HEK293 (cell line): ENCODE data around the gene ARHGEF39.

Experiments
- CTCF ChIA-PET: fragments of 350-600 bp; formaldehyde crosslinking; extraction: SDS; loops from one replicate; lab custom pipeline; 2021; ENCODE audit warnings: antibody characterized with exemption; lab: Yijun Ruan, JAX
- POLR2A ChIA-PET: fragments of 300-600 bp; formaldehyde crosslinking; extraction: SDS; loops from one replicate; lab custom pipeline; 2020; ENCODE audit warnings: antibody characterized with exemption, inconsistent platforms; lab: Yijun Ruan, JAX
- H3K27ac ChIP-seq: fragments of 200-500 bp; sonication (Bioruptor generic); 2 replicates; pipeline ENCODE4 v1.5.1; 2014; ENCODE audit warnings: low read depth, low read length, control low read depth, inconsistent platforms; ENCODE audit errors: extremely low read depth
- H3K36me3 ChIP-seq, 2 experiments: fragments of 200-500 bp in 1 of 2; sonication (Bioruptor generic) in 1 of 2; 1 replicate in 1 of 2; 2 replicates in 1 of 2; pipeline ENCODE4 v1.5.1; 2014 to 2017; ENCODE audit warnings: inconsistent platforms in 2 of 2, low read length in 2 of 2; ENCODE audit not compliant: control insufficient read depth in 2 of 2, insufficient read depth in 1 of 2
- H3K4me1 ChIP-seq: fragments of 200-500 bp; sonication (Bioruptor generic); 2 replicates; pipeline ENCODE4 v1.5.1; 2014; ENCODE audit warnings: mild to moderate bottlenecking, low read length, inconsistent platforms; ENCODE audit not compliant: control insufficient read depth, insufficient read depth
- H3K4me3 ChIP-seq: 2 replicates; pipeline ENCODE4 v1.5.1; 2011; ENCODE audit warnings: low read depth, mild to moderate bottlenecking, control low read depth, low read length, moderate library complexity
- H3K9me3 ChIP-seq: fragments of 200-500 bp; sonication (Bioruptor generic); 2 replicates; pipeline ENCODE4 v1.5.1; 2014; ENCODE audit warnings: low read depth, low read length, inconsistent platforms; ENCODE audit not compliant: control insufficient read depth, insufficient read depth
- EGR2 ChIP-seq: fragments of 450-650 bp; formaldehyde crosslinking; IDR thresholded peaks from 2 replicates; pipeline ENCODE4 v1.5.1; 2016; ENCODE audit warnings: low read depth, missing biosample characterization, missing genetic modification characterization
- MZF1 ChIP-seq: fragments of 450-650 bp; formaldehyde crosslinking; IDR thresholded peaks from 2 replicates; pipeline ENCODE4 v1.5.1; 2017; ENCODE audit warnings: missing biosample characterization, missing genetic modification characterization, borderline replicate concordance
- PRDM1 ChIP-seq: fragments of 450-650 bp; formaldehyde crosslinking; IDR thresholded peaks from 2 replicates; pipeline ENCODE4; 2016; ENCODE audit warnings: missing biosample characterization, missing genetic modification characterization
- ZBTB7A ChIP-seq: fragments of 450-650 bp; formaldehyde crosslinking; IDR thresholded peaks from 2 replicates; pipeline ENCODE4 v1.5.1; 2016; ENCODE audit warnings: low read depth, missing biosample characterization, missing genetic modification characterization
- ZFHX2 ChIP-seq: fragments of 450-650 bp; formaldehyde crosslinking; conservative IDR thresholded peaks from 2 replicates; pipeline ENCODE4 v1.5.1; 2016; ENCODE audit warnings: missing biosample characterization, missing genetic modification characterization
- ZIC2 ChIP-seq: fragments of 450-650 bp; formaldehyde crosslinking; IDR thresholded peaks from 2 replicates; pipeline ENCODE4 v1.5.1; 2016; ENCODE audit warnings: missing biosample characterization, missing genetic modification characterization
- ZNF112 ChIP-seq: fragments of 450-650 bp; formaldehyde crosslinking; IDR thresholded peaks from 2 replicates; pipeline ENCODE4 v1.5.0; 2017; ENCODE audit warnings: missing biosample characterization, missing genetic modification characterization
- ZNF155 ChIP-seq: fragments of 450-650 bp; formaldehyde crosslinking; IDR thresholded peaks from 2 replicates; pipeline ENCODE4 v1.5.1; 2016; ENCODE audit warnings: missing biosample characterization, missing genetic modification characterization
- ZNF211 ChIP-seq: fragments of 450-650 bp; formaldehyde crosslinking; IDR thresholded peaks from 2 replicates; pipeline ENCODE4 v1.5.1; 2016; ENCODE audit warnings: low read depth, missing biosample characterization, missing genetic modification characterization
- ZNF248 ChIP-seq: fragments of 450-650 bp; formaldehyde crosslinking; IDR thresholded peaks from 2 replicates; pipeline ENCODE4 v1.5.1; 2017; ENCODE audit warnings: missing biosample characterization, missing genetic modification characterization
- ZNF521 ChIP-seq: fragments of 450-650 bp; formaldehyde crosslinking; IDR thresholded peaks from 2 replicates; pipeline ENCODE4 v1.5.1; 2017; ENCODE audit warnings: missing biosample characterization, mild to moderate bottlenecking, missing genetic modification characterization
- ZSCAN16 ChIP-seq: fragments of 450-650 bp; formaldehyde crosslinking; IDR thresholded peaks from 2 replicates; pipeline ENCODE4 v1.5.1; 2016; ENCODE audit warnings: missing biosample characterization, missing genetic modification characterization
- TF ChIP-seq, protein P1 (sequence below): fragments of 450-650 bp; formaldehyde crosslinking; IDR thresholded peaks from 2 replicates; pipeline ENCODE4 v1.5.1; 2016; ENCODE audit warnings: missing biosample characterization, missing genetic modification characterization
- TF ChIP-seq, protein P2 (sequence below): fragments of 450-650 bp; formaldehyde crosslinking; IDR thresholded peaks from 2 replicates; pipeline ENCODE4 v1.5.1; 2016; ENCODE audit warnings: missing biosample characterization, missing genetic modification characterization, borderline replicate concordance
- TF ChIP-seq, protein P3 (sequence below): fragments of 450-650 bp; formaldehyde crosslinking; optimal IDR thresholded peaks from 2 replicates; pipeline ENCODE3; 2016; ENCODE audit warnings: missing biosample characterization, mild to moderate bottlenecking, missing genetic modification characterization
- TF ChIP-seq, protein P4 (sequence below): fragments of 450-650 bp; formaldehyde crosslinking; IDR thresholded peaks from 2 replicates; pipeline ENCODE4 v1.5.1; 2016; ENCODE audit warnings: missing biosample characterization, missing genetic modification characterization, borderline replicate concordance
- TF ChIP-seq, protein P5 (sequence below): fragments of 450-650 bp; formaldehyde crosslinking; IDR thresholded peaks from 2 replicates; pipeline ENCODE4 v1.5.0; 2017; ENCODE audit warnings: missing biosample characterization, missing genetic modification characterization, borderline replicate concordance

Gene ARHGEF39

DNA sequence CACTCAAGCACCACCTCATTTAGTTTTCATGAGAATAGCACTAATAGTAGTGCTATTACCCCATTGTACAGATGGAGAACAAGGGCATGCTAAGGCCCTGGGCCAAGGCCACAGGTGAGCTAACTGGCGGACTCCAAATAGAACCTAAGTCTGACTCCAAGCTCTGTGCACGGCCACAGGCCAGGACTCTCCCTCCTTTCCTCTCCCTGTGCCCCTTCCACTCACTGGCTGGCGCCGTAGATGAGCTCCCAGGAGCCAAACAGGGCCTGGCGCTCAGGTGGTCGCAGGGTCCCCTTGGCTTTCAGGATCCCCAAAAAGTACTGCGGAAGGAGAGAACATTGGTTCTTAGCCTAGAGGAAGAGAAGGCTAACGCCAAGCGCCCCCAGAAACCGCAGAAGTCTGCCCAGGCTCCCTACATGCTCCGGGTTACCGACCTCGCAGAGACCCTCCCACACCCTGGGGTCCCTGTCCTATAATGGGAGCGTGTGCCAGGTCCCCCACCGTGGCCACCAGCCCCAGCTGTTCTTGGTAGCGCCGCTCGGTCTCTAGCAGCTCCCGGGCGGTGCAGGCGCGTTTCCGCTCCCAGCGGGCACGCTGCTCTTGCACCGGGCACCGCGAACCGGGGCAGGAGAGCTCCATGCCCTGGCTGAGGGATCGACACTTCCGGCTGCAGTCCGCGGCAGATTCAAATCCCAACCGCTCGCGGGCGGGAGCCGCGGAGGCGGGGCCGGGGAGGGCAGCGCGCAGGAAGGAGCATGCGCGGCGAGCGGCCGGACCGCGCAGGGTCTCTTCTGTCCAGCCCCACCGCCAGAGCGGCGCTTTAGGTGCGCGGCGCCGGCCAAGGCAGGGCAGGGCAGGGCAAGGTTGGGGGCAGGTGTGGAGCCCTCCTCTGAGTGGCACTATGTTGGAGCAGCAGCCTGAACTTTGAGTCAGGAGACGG lies at the start of gene ARHGEF39 (continued):
- no peak for TF ChIP-seq ZNF155 (tag by site-specific recombination)
- peak; percentile 69 for TF ChIP-seq ZFHX2
- peak; percentile 64 for TF ChIP-seq ZIC2 (tag by site-specific recombination)

DNA sequence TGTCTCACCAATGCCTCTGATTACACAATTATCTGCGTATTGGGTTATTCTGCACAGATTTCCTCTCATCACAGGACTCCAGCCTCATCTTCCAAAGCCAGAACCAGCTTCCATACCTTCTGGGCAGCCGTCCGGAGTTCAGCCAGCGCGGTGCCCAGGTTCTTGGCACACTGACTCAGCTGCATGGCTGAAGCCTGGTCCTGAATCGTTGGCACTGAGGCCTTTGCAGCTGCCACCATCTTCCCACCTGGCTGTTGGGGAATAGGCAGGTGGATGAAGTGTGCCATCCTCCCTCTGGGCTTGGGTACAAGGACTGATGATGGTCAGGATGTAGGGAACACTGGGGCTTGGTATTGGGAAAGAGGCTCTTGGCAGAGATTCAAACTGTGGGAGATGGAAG lies 49.1 kb upstream of the ARHGEF39 start:
- POLR2A ChIA-PET = interaction anchor here (1.2 to 1.4 kb wide), 2 partner anchors 19 to 27 kb away, joined by 3 read pairs; no protein-coding TSS in a partner anchor
- no peak overlapping the region for H3K4me3 ChIP-seq
- H3K27ac ChIP-seq = no peak overlapping the region
- peaks cover 13 to 91% of the 10 kb centered on the region in 2 experiments for H3K36me3 ChIP-seq
- CTCF ChIA-PET = interaction anchor here (0.6 to 2.7 kb wide), 5 partner anchors 18 to 197 kb away, joined by 3 to 13 read pairs (median 3); no protein-coding TSS in a partner anchor
- no peaks in the 10 kb centered on the region for H3K4me1 ChIP-seq
- TF ChIP-seq ZSCAN16 = no peak
- no peak for TF ChIP-seq EGR2 (tag by site-specific recombination)
- TF ChIP-seq ZNF211 = no peak
- TF ChIP-seq ZNF248 (tag by site-specific recombination) = no peak
- no peak for TF ChIP-seq MZF1 (tag by site-specific recombination)
- TF ChIP-seq, protein P1, sequence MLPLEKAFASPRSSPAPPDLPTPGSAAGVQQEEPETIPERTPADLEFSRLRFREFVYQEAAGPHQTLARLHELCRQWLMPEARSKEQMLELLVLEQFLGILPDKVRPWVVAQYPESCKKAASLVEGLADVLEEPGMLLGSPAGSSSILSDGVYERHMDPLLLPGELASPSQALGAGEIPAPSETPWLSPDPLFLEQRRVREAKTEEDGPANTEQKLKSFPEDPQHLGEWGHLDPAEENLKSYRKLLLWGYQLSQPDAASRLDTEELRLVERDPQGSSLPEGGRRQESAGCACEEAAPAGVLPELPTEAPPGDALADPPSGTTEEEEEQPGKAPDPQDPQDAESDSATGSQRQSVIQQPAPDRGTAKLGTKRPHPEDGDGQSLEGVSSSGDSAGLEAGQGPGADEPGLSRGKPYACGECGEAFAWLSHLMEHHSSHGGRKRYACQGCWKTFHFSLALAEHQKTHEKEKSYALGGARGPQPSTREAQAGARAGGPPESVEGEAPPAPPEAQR (tag by site-specific recombination) = no peak
- TF ChIP-seq, protein P2, sequence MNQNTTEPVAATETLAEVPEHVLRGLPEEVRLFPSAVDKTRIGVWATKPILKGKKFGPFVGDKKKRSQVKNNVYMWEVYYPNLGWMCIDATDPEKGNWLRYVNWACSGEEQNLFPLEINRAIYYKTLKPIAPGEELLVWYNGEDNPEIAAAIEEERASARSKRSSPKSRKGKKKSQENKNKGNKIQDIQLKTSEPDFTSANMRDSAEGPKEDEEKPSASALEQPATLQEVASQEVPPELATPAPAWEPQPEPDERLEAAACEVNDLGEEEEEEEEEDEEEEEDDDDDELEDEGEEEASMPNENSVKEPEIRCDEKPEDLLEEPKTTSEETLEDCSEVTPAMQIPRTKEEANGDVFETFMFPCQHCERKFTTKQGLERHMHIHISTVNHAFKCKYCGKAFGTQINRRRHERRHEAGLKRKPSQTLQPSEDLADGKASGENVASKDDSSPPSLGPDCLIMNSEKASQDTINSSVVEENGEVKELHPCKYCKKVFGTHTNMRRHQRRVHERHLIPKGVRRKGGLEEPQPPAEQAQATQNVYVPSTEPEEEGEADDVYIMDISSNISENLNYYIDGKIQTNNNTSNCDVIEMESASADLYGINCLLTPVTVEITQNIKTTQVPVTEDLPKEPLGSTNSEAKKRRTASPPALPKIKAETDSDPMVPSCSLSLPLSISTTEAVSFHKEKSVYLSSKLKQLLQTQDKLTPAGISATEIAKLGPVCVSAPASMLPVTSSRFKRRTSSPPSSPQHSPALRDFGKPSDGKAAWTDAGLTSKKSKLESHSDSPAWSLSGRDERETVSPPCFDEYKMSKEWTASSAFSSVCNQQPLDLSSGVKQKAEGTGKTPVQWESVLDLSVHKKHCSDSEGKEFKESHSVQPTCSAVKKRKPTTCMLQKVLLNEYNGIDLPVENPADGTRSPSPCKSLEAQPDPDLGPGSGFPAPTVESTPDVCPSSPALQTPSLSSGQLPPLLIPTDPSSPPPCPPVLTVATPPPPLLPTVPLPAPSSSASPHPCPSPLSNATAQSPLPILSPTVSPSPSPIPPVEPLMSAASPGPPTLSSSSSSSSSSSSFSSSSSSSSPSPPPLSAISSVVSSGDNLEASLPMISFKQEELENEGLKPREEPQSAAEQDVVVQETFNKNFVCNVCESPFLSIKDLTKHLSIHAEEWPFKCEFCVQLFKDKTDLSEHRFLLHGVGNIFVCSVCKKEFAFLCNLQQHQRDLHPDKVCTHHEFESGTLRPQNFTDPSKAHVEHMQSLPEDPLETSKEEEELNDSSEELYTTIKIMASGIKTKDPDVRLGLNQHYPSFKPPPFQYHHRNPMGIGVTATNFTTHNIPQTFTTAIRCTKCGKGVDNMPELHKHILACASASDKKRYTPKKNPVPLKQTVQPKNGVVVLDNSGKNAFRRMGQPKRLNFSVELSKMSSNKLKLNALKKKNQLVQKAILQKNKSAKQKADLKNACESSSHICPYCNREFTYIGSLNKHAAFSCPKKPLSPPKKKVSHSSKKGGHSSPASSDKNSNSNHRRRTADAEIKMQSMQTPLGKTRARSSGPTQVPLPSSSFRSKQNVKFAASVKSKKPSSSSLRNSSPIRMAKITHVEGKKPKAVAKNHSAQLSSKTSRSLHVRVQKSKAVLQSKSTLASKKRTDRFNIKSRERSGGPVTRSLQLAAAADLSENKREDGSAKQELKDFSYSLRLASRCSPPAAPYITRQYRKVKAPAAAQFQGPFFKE = no peak
- TF ChIP-seq, protein P3, sequence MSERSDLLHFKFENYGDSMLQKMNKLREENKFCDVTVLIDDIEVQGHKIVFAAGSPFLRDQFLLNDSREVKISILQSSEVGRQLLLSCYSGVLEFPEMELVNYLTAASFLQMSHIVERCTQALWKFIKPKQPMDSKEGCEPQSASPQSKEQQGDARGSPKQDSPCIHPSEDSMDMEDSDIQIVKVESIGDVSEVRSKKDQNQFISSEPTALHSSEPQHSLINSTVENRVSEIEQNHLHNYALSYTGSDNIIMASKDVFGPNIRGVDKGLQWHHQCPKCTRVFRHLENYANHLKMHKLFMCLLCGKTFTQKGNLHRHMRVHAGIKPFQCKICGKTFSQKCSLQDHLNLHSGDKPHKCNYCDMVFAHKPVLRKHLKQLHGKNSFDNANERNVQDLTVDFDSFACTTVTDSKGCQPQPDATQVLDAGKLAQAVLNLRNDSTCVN = no peak
- TF ChIP-seq, protein P4, sequence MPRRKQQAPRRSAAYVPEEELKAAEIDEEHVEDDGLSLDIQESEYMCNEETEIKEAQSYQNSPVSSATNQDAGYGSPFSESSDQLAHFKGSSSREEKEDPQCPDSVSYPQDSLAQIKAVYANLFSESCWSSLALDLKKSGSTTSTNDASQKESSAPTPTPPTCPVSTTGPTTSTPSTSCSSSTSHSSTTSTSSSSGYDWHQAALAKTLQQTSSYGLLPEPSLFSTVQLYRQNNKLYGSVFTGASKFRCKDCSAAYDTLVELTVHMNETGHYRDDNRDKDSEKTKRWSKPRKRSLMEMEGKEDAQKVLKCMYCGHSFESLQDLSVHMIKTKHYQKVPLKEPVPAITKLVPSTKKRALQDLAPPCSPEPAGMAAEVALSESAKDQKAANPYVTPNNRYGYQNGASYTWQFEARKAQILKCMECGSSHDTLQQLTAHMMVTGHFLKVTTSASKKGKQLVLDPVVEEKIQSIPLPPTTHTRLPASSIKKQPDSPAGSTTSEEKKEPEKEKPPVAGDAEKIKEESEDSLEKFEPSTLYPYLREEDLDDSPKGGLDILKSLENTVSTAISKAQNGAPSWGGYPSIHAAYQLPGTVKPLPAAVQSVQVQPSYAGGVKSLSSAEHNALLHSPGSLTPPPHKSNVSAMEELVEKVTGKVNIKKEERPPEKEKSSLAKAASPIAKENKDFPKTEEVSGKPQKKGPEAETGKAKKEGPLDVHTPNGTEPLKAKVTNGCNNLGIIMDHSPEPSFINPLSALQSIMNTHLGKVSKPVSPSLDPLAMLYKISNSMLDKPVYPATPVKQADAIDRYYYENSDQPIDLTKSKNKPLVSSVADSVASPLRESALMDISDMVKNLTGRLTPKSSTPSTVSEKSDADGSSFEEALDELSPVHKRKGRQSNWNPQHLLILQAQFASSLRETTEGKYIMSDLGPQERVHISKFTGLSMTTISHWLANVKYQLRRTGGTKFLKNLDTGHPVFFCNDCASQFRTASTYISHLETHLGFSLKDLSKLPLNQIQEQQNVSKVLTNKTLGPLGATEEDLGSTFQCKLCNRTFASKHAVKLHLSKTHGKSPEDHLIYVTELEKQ (tag by site-specific recombination) = no peak
- TF ChIP-seq ZNF112 (tag by site-specific recombination) = no peak
- no peak for TF ChIP-seq PRDM1 (tag by site-specific recombination)
- no peak for TF ChIP-seq ZNF521 (tag by site-specific recombination)
- TF ChIP-seq, protein P5, sequence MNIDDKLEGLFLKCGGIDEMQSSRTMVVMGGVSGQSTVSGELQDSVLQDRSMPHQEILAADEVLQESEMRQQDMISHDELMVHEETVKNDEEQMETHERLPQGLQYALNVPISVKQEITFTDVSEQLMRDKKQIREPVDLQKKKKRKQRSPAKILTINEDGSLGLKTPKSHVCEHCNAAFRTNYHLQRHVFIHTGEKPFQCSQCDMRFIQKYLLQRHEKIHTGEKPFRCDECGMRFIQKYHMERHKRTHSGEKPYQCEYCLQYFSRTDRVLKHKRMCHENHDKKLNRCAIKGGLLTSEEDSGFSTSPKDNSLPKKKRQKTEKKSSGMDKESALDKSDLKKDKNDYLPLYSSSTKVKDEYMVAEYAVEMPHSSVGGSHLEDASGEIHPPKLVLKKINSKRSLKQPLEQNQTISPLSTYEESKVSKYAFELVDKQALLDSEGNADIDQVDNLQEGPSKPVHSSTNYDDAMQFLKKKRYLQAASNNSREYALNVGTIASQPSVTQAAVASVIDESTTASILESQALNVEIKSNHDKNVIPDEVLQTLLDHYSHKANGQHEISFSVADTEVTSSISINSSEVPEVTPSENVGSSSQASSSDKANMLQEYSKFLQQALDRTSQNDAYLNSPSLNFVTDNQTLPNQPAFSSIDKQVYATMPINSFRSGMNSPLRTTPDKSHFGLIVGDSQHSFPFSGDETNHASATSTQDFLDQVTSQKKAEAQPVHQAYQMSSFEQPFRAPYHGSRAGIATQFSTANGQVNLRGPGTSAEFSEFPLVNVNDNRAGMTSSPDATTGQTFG (tag by site-specific recombination) = no peak
- TF ChIP-seq ZBTB7A = no peak
- no peaks in the 10 kb centered on the region for H3K9me3 ChIP-seq
